Hair follicular keratinocyte (primary cell): ENCODE measurements around the gene TASOR2. TPM values are rescaled to one million over a fixed set of nuclear protein-coding genes. Genes with fewer than 3 reads are reported as not detected.

Source experiments
- total RNA-seq: library from RNA; depleted of rRNA; stranded (reverse); fragments of >200 nt; gene quantifications from 2 replicates; pipeline ENCODE4 v1.2.3, GENCODE V29; 2015

TASOR2 gene, protein sequence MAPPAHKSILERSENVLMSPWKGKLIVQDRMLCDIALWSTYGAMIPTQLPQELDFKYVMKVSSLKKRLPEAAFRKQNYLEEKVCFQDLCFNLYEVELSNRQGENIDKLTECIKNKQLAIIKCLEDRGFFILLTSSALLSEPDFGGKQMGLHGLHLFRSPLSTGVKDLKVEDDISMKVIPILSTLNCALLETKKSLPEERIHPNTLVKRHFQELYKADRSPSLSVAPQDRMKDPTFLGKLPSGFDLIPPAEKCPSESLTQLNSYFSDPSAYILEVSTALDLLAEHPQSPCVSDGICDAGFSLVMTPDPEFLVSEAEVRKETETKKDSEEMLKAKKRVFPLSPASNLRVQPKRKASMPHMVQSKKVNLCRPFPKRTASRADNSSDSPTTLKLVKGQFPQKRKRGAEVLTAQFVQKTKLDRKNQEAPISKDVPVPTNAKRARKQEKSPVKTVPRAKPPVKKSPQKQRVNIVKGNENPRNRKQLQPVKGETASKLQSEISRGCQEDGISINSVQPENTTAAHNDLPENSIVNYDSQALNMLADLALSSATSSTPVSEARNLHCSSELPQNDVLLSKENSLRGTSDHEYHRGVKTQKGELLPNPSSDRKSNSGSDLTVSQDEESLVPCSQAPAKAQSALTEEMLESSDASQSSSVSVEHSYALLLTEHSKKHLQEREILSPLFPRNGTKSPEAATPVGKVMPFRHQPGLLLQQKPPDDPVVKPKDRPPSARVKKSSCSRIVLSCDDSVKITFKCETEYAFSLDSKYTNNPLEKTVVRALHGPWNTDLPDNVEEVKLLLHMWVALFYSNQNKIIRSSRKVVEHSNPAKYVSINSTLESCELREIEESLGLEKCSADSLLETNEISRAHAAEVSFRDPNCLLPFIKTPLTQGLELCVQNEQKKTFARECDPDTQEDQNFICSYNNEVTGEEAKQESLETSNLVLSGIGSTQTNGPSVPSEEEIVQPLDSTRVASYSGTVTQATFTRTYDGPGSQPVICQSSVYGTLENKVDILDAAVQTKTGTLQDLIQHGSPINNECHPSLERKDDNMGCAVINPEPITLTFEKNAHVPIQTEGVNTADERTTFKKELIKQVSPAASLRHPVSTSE (N-terminal part only)
- total RNA-seq: 38.3 and 52.9 TPM in 2 replicates

DNA sequence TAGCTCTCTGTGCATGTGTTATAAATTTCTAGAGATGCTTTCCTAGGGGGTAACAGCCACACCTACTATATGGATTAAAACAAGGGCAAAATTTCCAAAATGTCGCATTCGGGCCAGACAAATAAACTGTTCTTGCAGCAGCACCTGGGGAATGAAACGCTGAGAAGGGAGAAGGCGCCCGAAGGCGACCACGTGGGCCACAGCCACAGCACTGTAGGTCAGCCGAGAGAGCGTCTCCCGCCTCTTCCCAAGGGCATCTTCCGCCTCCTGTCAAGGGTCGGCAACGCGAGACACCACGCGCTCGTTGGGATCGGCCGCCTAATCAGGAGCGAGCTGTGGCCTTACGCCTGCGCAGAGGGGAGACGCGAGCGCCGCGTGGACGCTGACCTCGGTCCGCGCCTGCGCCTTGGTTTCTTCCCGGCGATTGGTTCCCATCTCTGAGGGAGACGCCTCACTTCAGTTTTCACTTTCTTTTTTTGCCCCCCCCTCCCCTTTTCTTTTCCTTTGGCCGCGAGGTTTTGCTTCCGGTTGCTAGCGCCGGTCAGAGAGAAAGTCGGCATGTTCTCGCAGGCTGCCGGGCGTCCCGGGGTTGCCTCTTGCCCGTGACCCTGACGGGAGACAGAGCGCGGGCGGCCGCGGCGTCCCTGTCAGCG is at the start of gene TASOR2:
TASOR2 (plus strand) TSS at position 521 of the 653 bp plus-strand sequence. CDS start 35,805 bp downstream, outside the sequence.

DNA sequence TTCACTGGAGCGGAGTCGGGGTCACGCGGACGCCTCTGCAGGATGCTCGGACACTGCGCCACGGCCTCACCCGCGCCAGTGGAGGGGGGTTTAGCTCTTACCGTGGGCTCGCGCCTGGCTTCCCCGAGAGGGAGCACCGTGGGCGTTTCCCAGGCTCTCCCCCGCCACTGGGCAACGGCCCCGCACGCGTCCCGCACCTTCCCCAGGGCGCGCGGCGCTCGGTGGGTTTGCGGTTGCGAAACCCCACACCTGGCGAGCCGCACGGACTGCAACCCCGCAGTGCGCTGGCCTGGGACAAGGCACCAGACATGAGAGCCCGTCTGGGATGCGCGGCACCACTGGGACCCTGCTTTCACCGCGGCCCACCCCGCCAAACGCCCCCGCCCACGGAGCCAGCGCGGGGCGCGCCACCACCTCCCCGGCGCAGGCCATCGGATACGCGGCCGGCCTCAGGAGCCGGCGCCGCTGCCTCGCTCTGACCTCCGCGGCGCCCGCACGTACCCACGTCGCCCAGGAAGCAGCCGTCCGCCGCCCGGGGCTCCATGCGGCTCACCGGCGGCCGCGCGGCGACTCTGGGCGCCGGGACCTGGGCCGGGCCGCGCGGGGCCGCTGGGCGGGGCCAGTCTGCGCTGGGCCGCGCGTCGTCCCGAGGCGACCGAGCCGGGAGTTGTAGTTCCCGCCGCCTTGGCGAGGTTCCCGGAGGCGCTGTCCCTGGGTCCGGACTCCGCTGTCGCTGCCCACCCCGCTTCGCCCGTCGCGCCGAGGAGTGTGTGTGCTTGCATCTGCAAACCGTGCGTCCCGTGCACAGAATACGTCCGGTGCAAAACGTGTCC is 18.4 kb upstream of the TASOR2 start, which contains the start of gene ASB13:
ASB13 (minus strand) TSS at position 588 of the 833 bp plus-strand sequence; CDS start at position 544, 44 bp downstream.

Other genes with a start within 250 kb of the TASOR2 start
- gene CALML5, start 185.3 kb upstream of the TASOR2 start, total RNA-seq: not detected in 2 replicates
- gene CALML3, start 159.9 kb upstream of the TASOR2 start, total RNA-seq: 58.4 and 62.7 TPM in 2 replicates
- gene ASB13, start 18.2 kb upstream of the TASOR2 start, total RNA-seq: 14.1 and 18.4 TPM in 2 replicates
- 347 and 360 TPM in 2 replicates for gene GDI2, start 128.6 kb downstream of the TASOR2 start, total RNA-seq
- gene ANKRD16, start 205.1 kb downstream of the TASOR2 start, total RNA-seq: 6.2 and 8.3 TPM in 2 replicates
- gene FBH1, start 205.4 kb downstream of the TASOR2 start, total RNA-seq: 56.2 and 57.6 TPM in 2 replicates